ENCODE data around the gene FOXN1. TPM values are rescaled to one million over a fixed set of nuclear protein-coding genes. Genes with fewer than 3 reads are reported as not detected.

The FOXN1 gene
- total and polyA plus RNA-seq, 2 of the 13 experiments (the other 11 are each of a cell fraction or from before 2014, with no cell fraction given), result 0.01 TPM; not detected in 1

- POLR2A ChIA-PET, result no interaction called here
- in situ Hi-C loops (cut with HindIII; ENCODE audit: extremely low pct_ligation_motif_present, low pct_unique_long_range_greater_than_20kb) (no loop called here), intact Hi-C loops (cut with micrococcal nuclease; ENCODE audit: unreplicated experiment) (no loop called here)
- H3K4me3 ChIP-seq (replicated peaks in 1 of 3; ENCODE audit: insufficient read depth in 1 of 3, low read depth in 2 of 3, low read length in 3 of 3), result no peak overlapping the region
- H3K9ac ChIP-seq (ENCODE audit: insufficient read depth, low read depth, low read length), result no peak overlapping the region
- TF ChIP-seq MEF2D (CRISPR knock-in tag; IDR thresholded peaks at IDR 0.05) (no peak), ZNF251 (CRISPR knock-in tag; IDR thresholded peaks at IDR 0.05) (no peak), GTF3A (CRISPR knock-in tag; conservative IDR thresholded peaks at IDR 0.05) (no peak), HBP1 (CRISPR knock-in tag; IDR thresholded peaks at IDR 0.05; ENCODE audit: low read depth) (no peak)
- H3K4me1 ChIP-seq (ENCODE audit: insufficient read depth, low read length), result no peaks in the 10 kb centered on the region
- H3K79me2 ChIP-seq (ENCODE audit: insufficient read depth, low read length), result no peaks in the 10 kb centered on the region
- CTCF ChIA-PET (ENCODE audit: low intra/inter-chr PET ratio, low total read pairs), result no interaction called here
- no peak overlapping the region for H3K4me2 ChIP-seq (ENCODE audit: low read depth, low read length)
- no peak overlapping the region for H2AFZ ChIP-seq (ENCODE audit: low read length)
- WGBS (ENCODE audit: low lambda C conversion rate), result 31% methylated on average over 8 of the region's 24 CpGs
- no peaks in the 10 kb centered on the region for H3K9me3 ChIP-seq (ENCODE audit: low read length)
- peaks cover 9 to 76% of the 10 kb centered on the region in 2 experiments; a peak in 4 of 5 replicates for H3K27me3 ChIP-seq (ENCODE audit: control insufficient read depth in 1 of 2, insufficient read depth in 2 of 2, low read length in 2 of 2)
- ATAC-seq (peak; percentile 21; the same call in 1 of the 3 replicates), DNase-seq (ENCODE audit: low spot score) (no peak), FAIRE-seq (no peak)
- no peak overlapping the region for H3K27ac ChIP-seq (ENCODE audit: extremely low read length, insufficient read depth, low read length)
- H3K36me3 ChIP-seq (replicated peaks in 1 of 2; ENCODE audit: control insufficient read depth in 1 of 2, insufficient read depth in 2 of 2, low read length in 2 of 2), result no peaks in the 10 kb centered on the region
- H4K20me1 ChIP-seq (ENCODE audit: insufficient read depth, low read length), result no peaks in the 10 kb centered on the region
- BruUV-seq (replicated peaks), result no TSS peak
Observed at GRCh38 chr17:28507567-28508203, 1.5 kb downstream of the FOXN1 start.

GRCh38 chr17:28508211-28508724 is 2.1 kb downstream of the FOXN1 start:
- BruUV-seq (replicated peaks), result no TSS peak
- Histone ChIP-seq H3K4me2 (ENCODE audit: low read depth, low read length) (no peak overlapping the region), H3K27ac (ENCODE audit: extremely low read length, insufficient read depth, low read length) (no peak overlapping the region), H3K36me3 (replicated peaks in 1 of 2; ENCODE audit: control insufficient read depth in 1 of 2, insufficient read depth in 2 of 2, low read length in 2 of 2) (no peaks in the 10 kb centered on the region), H3K4me3 (replicated peaks in 1 of 3; ENCODE audit: insufficient read depth in 1 of 3, low read depth in 2 of 3, low read length in 3 of 3) (no peak overlapping the region), H3K9ac (ENCODE audit: insufficient read depth, low read depth, low read length) (no peak overlapping the region), H3K27me3 (ENCODE audit: control insufficient read depth in 1 of 2, insufficient read depth in 2 of 2, low read length in 2 of 2) (peaks cover 9 to 77% of the 10 kb centered on the region in 2 experiments; a peak in 4 of 5 replicates), H3K4me1 (ENCODE audit: insufficient read depth, low read length) (no peaks in the 10 kb centered on the region), H2AFZ (ENCODE audit: low read length) (no peak overlapping the region), H4K20me1 (ENCODE audit: insufficient read depth, low read length) (no peaks in the 10 kb centered on the region), H3K9me3 (ENCODE audit: low read length) (no peaks in the 10 kb centered on the region), H3K79me2 (ENCODE audit: insufficient read depth, low read length) (no peaks in the 10 kb centered on the region)
- ChIA-PET CTCF (ENCODE audit: low intra/inter-chr PET ratio, low total read pairs) (no interaction called here), POLR2A (no interaction called here)
- WGBS (ENCODE audit: low lambda C conversion rate), result 20% methylated on average over 10 of the region's 11 CpGs
- DNase-seq (ENCODE audit: low spot score) (no peak), FAIRE-seq (no peak), ATAC-seq (no peak)
- in situ Hi-C loops (cut with HindIII; ENCODE audit: extremely low pct_ligation_motif_present, low pct_unique_long_range_greater_than_20kb) (no loop called here), intact Hi-C loops (cut with micrococcal nuclease; ENCODE audit: unreplicated experiment) (no loop called here)
- TF ChIP-seq CREB3 (CRISPR knock-in tag; IDR thresholded peaks at IDR 0.05), result no peak
- TF ChIP-seq RNF219 (CRISPR knock-in tag; IDR thresholded peaks at IDR 0.05), result no peak
- TF ChIP-seq ZNF34 (CRISPR knock-in tag; IDR thresholded peaks at IDR 0.05; ENCODE audit: borderline replicate concordance), result no peak
- no peak for TF ChIP-seq ZNF780A (CRISPR knock-in tag; IDR thresholded peaks at IDR 0.05)
- no peak for TF ChIP-seq AFF4 (CRISPR knock-in tag; IDR thresholded peaks at IDR 0.05)

Data from HepG2 (cell line).